Karpas-422 (cell line): Measurements from ENCODE around the gene CFAP410. TPM values are rescaled to one million over a fixed set of nuclear protein-coding genes. Genes with fewer than 3 reads are reported as not detected.

ENCODE experiments used
- DNase-seq: peaks from one replicate; pipeline ENCODE4 v3.0.0-alpha.2; 2015
- H2AFZ ChIP-seq: fragments of 200-600 bp; sonication (generic); 2 replicates; pipeline ENCODE4 v1.6.1; 2014; ENCODE audit warnings: antibody characterized with exemption, low read length, mixed read lengths
- H3K27ac ChIP-seq: fragments of 200-600 bp; sonication (generic); 2 replicates; pipeline ENCODE4 v1.5.1; 2014; ENCODE audit warnings: mild to moderate bottlenecking, low read length, moderate library complexity
- H3K27me3 ChIP-seq: fragments of 200-600 bp; sonication (generic); 2 replicates; pipeline ENCODE4 v1.6.1; 2014; ENCODE audit warnings: low read length, mixed read lengths
- H3K36me3 ChIP-seq: fragments of 200-600 bp; sonication (generic); 2 replicates; pipeline ENCODE4 v1.6.1; 2014; ENCODE audit warnings: low read length, mixed read lengths; ENCODE audit not compliant: insufficient read depth
- H3K4me1 ChIP-seq: fragments of 200-600 bp; sonication (generic); 2 replicates; pipeline ENCODE4 v1.6.1; 2014; ENCODE audit warnings: mild to moderate bottlenecking, low read length, mixed read lengths
- H3K4me2 ChIP-seq: fragments of 200-600 bp; sonication (generic); 2 replicates; pipeline ENCODE4 v1.6.1; 2014; ENCODE audit warnings: low read length, low read depth, mild to moderate bottlenecking; ENCODE audit not compliant: poor library complexity, severe bottlenecking
- H3K4me3 ChIP-seq: fragments of 200-600 bp; sonication (generic); 2 replicates; pipeline ENCODE4 v1.5.1; 2014; ENCODE audit warnings: mild to moderate bottlenecking, antibody characterized with exemption, low read length, mixed read lengths
- H3K79me2 ChIP-seq: fragments of 200-600 bp; sonication (generic); 2 replicates; pipeline ENCODE4 v1.6.1; 2014; ENCODE audit warnings: mild to moderate bottlenecking, low read length, mixed read lengths
- H3K9ac ChIP-seq: fragments of 200-600 bp; sonication (generic); 2 replicates; pipeline ENCODE4 v1.6.0; 2014; ENCODE audit warnings: low read length
- H3K9me2 ChIP-seq: fragments of 200-600 bp; sonication (generic), shearing (Covaris generic); replicated peaks from 2 replicates; pipeline ENCODE4 v1.6.0; 2014; ENCODE audit warnings: mild to moderate bottlenecking, low read length, moderate library complexity; ENCODE audit not compliant: insufficient read depth
- H3K9me3 ChIP-seq: fragments of 300-700, 200-600 bp; sonication (generic); 2 replicates; pipeline ENCODE4 v1.6.1; 2014; ENCODE audit warnings: low read length, mixed read lengths
- H4K20me1 ChIP-seq: fragments of 200-600 bp; sonication (generic); 2 replicates; pipeline ENCODE4 v1.6.1; 2014; ENCODE audit warnings: mild to moderate bottlenecking, antibody characterized with exemption, low read length, low read depth; ENCODE audit not compliant: insufficient read depth
- total RNA-seq: library from RNA; depleted of rRNA; stranded (reverse); fragments of >200 nt; shearing (Covaris generic); gene quantifications from 2 replicates; pipeline ENCODE4 v1.2.3, GENCODE V29; 2014; ENCODE audit warnings: low replicate concordance

Gene CFAP410
- total RNA-seq, 1 experiment from 2014 or later = 7.9 TPM

- Histone ChIP-seq H3K9me3 (peaks cover 4% of the 10 kb centered on the region; the same call in 1 of the 2 replicates), H3K36me3 (no peaks in the 10 kb centered on the region), H2AFZ (no peak overlapping the region), H3K4me1 (no peaks in the 10 kb centered on the region), H3K27me3 (no peaks in the 10 kb centered on the region), H3K4me2 (no peak overlapping the region), H4K20me1 (no peaks in the 10 kb centered on the region), H3K4me3 (no peak overlapping the region), H3K9ac (no peak overlapping the region), H3K27ac (no peak overlapping the region), H3K79me2 (no peaks in the 10 kb centered on the region), H3K9me2 (no peaks in the 10 kb centered on the region)
- DNase-seq = no peak
Measured at GRCh38 chr21:44379515-44379848, 40.3 kb upstream of the CFAP410 start.

GRCh38 chr21:44378646-44379514 lies 39.7 kb upstream of the CFAP410 start:
- H4K20me1 ChIP-seq = no peaks in the 10 kb centered on the region
- no peaks in the 10 kb centered on the region for H3K79me2 ChIP-seq
- no peak overlapping the region for H3K27ac ChIP-seq
- no peaks in the 10 kb centered on the region for H3K36me3 ChIP-seq
- H3K4me2 ChIP-seq = no peak overlapping the region
- no peaks in the 10 kb centered on the region for H3K27me3 ChIP-seq
- H3K9me2 ChIP-seq = no peaks in the 10 kb centered on the region
- no peak for DNase-seq
- no peaks in the 10 kb centered on the region for H3K4me1 ChIP-seq
- H3K9me3 ChIP-seq = no peaks in the 10 kb centered on the region
- H3K4me3 ChIP-seq = no peak overlapping the region
- no peak overlapping the region for H3K9ac ChIP-seq
- H2AFZ ChIP-seq = no peak overlapping the region

GRCh38 chr21:44377922-44378645 lies 38.9 kb upstream of the CFAP410 start:
- no peak overlapping the region for H3K27ac ChIP-seq

GRCh38 chr21:44377201-44377921 lies 38.2 kb upstream of the CFAP410 start:
- H3K4me1 ChIP-seq = no peaks in the 10 kb centered on the region
- no peaks in the 10 kb centered on the region for H4K20me1 ChIP-seq
- no peaks in the 10 kb centered on the region for H3K27me3 ChIP-seq
- no peaks in the 10 kb centered on the region for H3K36me3 ChIP-seq
- no peak for DNase-seq
- no peaks in the 10 kb centered on the region for H3K79me2 ChIP-seq
- H3K4me3 ChIP-seq = no peak overlapping the region
- no peaks in the 10 kb centered on the region for H3K9me2 ChIP-seq
- no peaks in the 10 kb centered on the region for H3K9me3 ChIP-seq
- no peak overlapping the region for H3K4me2 ChIP-seq
- no peak overlapping the region for H3K9ac ChIP-seq
- no peak overlapping the region for H3K27ac ChIP-seq
- no peak overlapping the region for H2AFZ ChIP-seq

More at GRCh38 chr21:44377922-44378645, 38.9 kb upstream of the CFAP410 start:
- no peaks in the 10 kb centered on the region for H3K27me3 ChIP-seq
- no peak overlapping the region for H3K4me3 ChIP-seq
- DNase-seq = no peak
- no peaks in the 10 kb centered on the region for H3K9me2 ChIP-seq
- H3K79me2 ChIP-seq = no peaks in the 10 kb centered on the region
- no peaks in the 10 kb centered on the region for H4K20me1 ChIP-seq
- H2AFZ ChIP-seq = no peak overlapping the region
- H3K9me3 ChIP-seq = no peaks in the 10 kb centered on the region
- no peak overlapping the region for H3K4me2 ChIP-seq
- H3K9ac ChIP-seq = no peak overlapping the region
- H3K36me3 ChIP-seq = no peaks in the 10 kb centered on the region
- no peaks in the 10 kb centered on the region for H3K4me1 ChIP-seq

- H3K4me2 ChIP-seq = no peak overlapping the region
- H4K20me1 ChIP-seq = no peaks in the 10 kb centered on the region
- DNase-seq = no peak
- H3K27ac ChIP-seq = no peak overlapping the region
- H3K9me2 ChIP-seq = no peaks in the 10 kb centered on the region
- H3K4me1 ChIP-seq = no peaks in the 10 kb centered on the region
- no peak overlapping the region for H3K4me3 ChIP-seq
- no peaks in the 10 kb centered on the region for H3K79me2 ChIP-seq
- no peaks in the 10 kb centered on the region for H3K27me3 ChIP-seq
- no peaks in the 10 kb centered on the region for H3K36me3 ChIP-seq
- H3K9ac ChIP-seq = no peak overlapping the region
- H3K9me3 ChIP-seq = no peaks in the 10 kb centered on the region
- no peak overlapping the region for H2AFZ ChIP-seq
Measured at GRCh38 chr21:44376606-44377005, 37.4 kb upstream of the CFAP410 start.

- Histone ChIP-seq H3K36me3 (no peaks in the 10 kb centered on the region), H3K9ac (no peak overlapping the region), H3K9me2 (no peaks in the 10 kb centered on the region), H3K27ac (no peak overlapping the region), H3K79me2 (no peaks in the 10 kb centered on the region), H3K9me3 (no peaks in the 10 kb centered on the region), H2AFZ (no peak overlapping the region), H3K27me3 (no peaks in the 10 kb centered on the region), H3K4me1 (no peaks in the 10 kb centered on the region), H3K4me3 (no peak overlapping the region), H4K20me1 (no peaks in the 10 kb centered on the region), H3K4me2 (no peak overlapping the region)
- no peak for DNase-seq
Measured at GRCh38 chr21:44375761-44376241, 36.6 kb upstream of the CFAP410 start.

GRCh38 chr21:44375281-44375651 lies 36.1 kb upstream of the CFAP410 start:
- Histone ChIP-seq H3K9ac (no peak overlapping the region), H2AFZ (no peak overlapping the region), H3K36me3 (no peaks in the 10 kb centered on the region)

More at GRCh38 chr21:44375281-44375651, 36.1 kb upstream of the CFAP410 start:
- Histone ChIP-seq H4K20me1 (no peaks in the 10 kb centered on the region), H3K9me2 (no peaks in the 10 kb centered on the region), H3K4me3 (no peak overlapping the region), H3K9me3 (no peaks in the 10 kb centered on the region), H3K27ac (no peak overlapping the region), H3K4me1 (no peaks in the 10 kb centered on the region), H3K4me2 (no peak overlapping the region), H3K79me2 (no peaks in the 10 kb centered on the region), H3K27me3 (no peaks in the 10 kb centered on the region)
- DNase-seq = no peak
